Small intestine (tissue), 7 donors: Measurements from ENCODE around the gene ATP8B4. TPM values are rescaled to one million over a fixed set of nuclear protein-coding genes. Genes with fewer than 3 reads are reported as not detected.
"Not testable (repeated sequence)": the region's sequence is repeated elsewhere in the genome, so short reads cannot be mapped to it uniquely, and the experiment has no call there.

ENCODE experiments used
- DNase-seq, 2 donors: peaks; one replicate each; pipeline versions ENCODE4 v3.0.0 to v3.0.0-alpha.2; 2013
- FAIRE-seq: peaks from 2 replicates; lab custom pipeline; 2012; peaks lifted over from hg19 to GRCh38; lab: Jason Lieb, UNC
- H3K27ac ChIP-seq, 3 donors: one replicate each; pipeline ENCODE4 v1.5.1; 2013; ENCODE audit warnings: low read length in 2 of 3, mild to moderate bottlenecking in 2 of 3, control low read depth in 1 of 3, inconsistent platforms in 1 of 3, low read depth in 1 of 3, moderate library complexity in 1 of 3
- H3K27me3 ChIP-seq, 3 donors: one replicate each; pipeline ENCODE4 v1.6.1; 2013; ENCODE audit warnings: low read length in 3 of 3, inconsistent platforms in 1 of 3; ENCODE audit not compliant: control insufficient read depth in 3 of 3, insufficient read depth in 3 of 3
- H3K36me3 ChIP-seq, 3 donors: one replicate each; pipeline ENCODE4 v1.6.1; 2013; ENCODE audit warnings: low read length in 3 of 3, inconsistent platforms in 1 of 3, low read depth in 1 of 3, mild to moderate bottlenecking in 1 of 3, moderate library complexity in 1 of 3; ENCODE audit not compliant: control insufficient read depth in 3 of 3, insufficient read depth in 2 of 3
- H3K4me1 ChIP-seq, 3 donors: one replicate each; pipeline ENCODE4 v1.6.1; 2013; ENCODE audit warnings: low read length in 2 of 3, inconsistent platforms in 1 of 3, low read depth in 1 of 3, mild to moderate bottlenecking in 1 of 3, moderate library complexity in 1 of 3; ENCODE audit not compliant: control insufficient read depth in 3 of 3, insufficient read depth in 2 of 3
- H3K4me3 ChIP-seq, 3 donors: one replicate each; pipeline ENCODE4 v1.5.1; 2013; ENCODE audit warnings: low read length in 3 of 3, control low read depth in 1 of 3, inconsistent platforms in 1 of 3, low read depth in 1 of 3, mild to moderate bottlenecking in 1 of 3, moderate library complexity in 1 of 3
- H3K9me3 ChIP-seq, 2 donors: one replicate each; pipeline ENCODE4 v1.6.1; 2013; ENCODE audit warnings: low read depth in 1 of 2, low read length in 1 of 2; ENCODE audit not compliant: control insufficient read depth in 2 of 2, insufficient read depth in 1 of 2
- WGBS, 3 donors: extraction: QIAGEN DNeasy Blood & Tissue Kit; methylation state at CpG; one replicate each; pipeline ENCODE4 v1.1.7; 2013; 5-methylcytosine and 5-hydroxymethylcytosine counted together
- polyA plus RNA-seq, 4 donors: library from polyadenylated mRNA; stranded (reverse) in 3 of 4; unstranded in 1 of 4; fragments of 200-250 nt in 3 of 4; fragments of 120-200 nt in 1 of 4; gene quantifications; one replicate each; pipeline versions ENCODE4 v1.2.1 to v1.2.3, GENCODE V29; 2013
- donor health status: healthy with polysubstance abuse.
- donor health status: control.
- donor health status: control.
- donor health status: Bipolar disorder and iron deficiency.
- donor health status: healthy.

The ATP8B4 gene
- polyA plus RNA-seq, 4 donors = 0.45 to 4.9 (median 1.9) TPM

GRCh38 chr15:50095938-50096821 is 22.9 kb downstream of the ATP8B4 start:
- Histone ChIP-seq H3K9me3 (no peaks in the 10 kb centered on the region), H3K36me3 (no peaks in the 10 kb centered on the region), H3K4me1 (no peaks in the 10 kb centered on the region), H3K27ac (no peak overlapping the region), H3K4me3 (no peak overlapping the region), H3K27me3 (no peaks in the 10 kb centered on the region)
- no peak for DNase-seq
- 69 to 75% (median 71%) methylated on average over 8 of the region's 8 CpGs for WGBS, 3 donors
- no peak for FAIRE-seq

DNA sequence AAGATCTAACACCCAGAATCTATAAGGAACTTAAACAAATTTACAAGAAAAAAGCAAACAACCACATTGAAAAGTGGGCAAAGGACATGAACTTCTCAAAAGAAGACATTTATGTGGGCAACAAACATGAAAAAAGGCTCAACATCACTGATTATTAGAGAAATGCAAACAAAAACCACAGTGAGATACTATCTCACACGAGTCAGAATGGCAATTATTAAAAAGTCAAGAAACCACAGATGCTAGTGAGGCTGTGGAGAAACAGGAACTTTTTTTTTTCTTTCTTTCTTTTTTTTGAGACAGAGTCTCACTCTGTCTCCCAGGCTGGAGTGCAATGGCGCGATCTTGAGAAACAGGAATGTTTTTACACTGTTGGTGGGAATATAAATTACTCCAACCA is 29.6 kb downstream of the ATP8B4 start:
- FAIRE-seq, H3K27me3 ChIP-seq: not testable (repeated sequence)

GRCh38 chr15:50084932-50085331 is 34.1 kb downstream of the ATP8B4 start:
- Histone ChIP-seq H3K36me3 (no peaks in the 10 kb centered on the region), H3K27ac (no peak overlapping the region), H3K4me1 (no peaks in the 10 kb centered on the region), H3K9me3 (no peaks in the 10 kb centered on the region), H3K4me3 (no peak overlapping the region), H3K27me3 (no peaks in the 10 kb centered on the region)
- DNase-seq (no peak), FAIRE-seq (no peak)
- 88 to 97% (median 93%) methylated on average over 2 of the region's 2 CpGs for WGBS, 3 donors

More for the DNA sequence above, 29.6 kb downstream of the ATP8B4 start:
- H3K4me3 ChIP-seq, DNase-seq, H3K36me3 ChIP-seq, H3K4me1 ChIP-seq, H3K27ac ChIP-seq, H3K9me3 ChIP-seq: not testable (repeated sequence)
- WGBS, 3 donors = 67 to 71% (median 69%) methylated on average over 3 of the region's 3 CpGs

DNA sequence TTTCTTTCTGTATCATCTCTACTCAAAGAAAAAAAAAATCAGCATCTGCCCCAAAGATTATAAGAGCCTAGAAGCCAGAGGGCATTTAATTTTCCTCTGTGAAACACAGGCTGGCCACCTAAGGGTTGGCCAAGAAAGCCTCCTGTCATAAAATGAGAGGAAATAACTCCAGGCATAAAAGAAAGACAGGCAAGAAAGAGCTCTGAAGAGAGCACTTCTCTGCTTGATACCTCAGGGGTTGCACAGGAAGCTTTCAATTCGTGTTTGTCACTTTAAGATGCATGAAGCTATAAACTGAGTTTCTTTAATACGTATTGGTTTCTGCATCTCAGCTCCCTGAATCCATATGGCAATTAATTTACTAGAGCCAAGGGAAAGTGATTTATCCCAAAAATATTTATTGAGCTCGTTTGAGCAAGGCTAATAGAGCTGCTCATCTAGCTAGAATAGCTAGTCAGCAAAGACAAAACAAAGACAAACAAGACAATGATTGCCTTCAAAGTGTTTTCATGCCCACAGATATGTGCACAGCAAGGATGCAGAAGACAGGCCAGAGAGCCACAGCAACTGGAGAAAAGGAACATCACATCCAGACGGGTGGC is 35.5 kb downstream of the ATP8B4 start:
- Histone ChIP-seq H3K9me3 (no peaks in the 10 kb centered on the region), H3K27me3 (no peaks in the 10 kb centered on the region), H3K36me3 (no peaks in the 10 kb centered on the region), H3K27ac (no peak overlapping the region), H3K4me1 (no peaks in the 10 kb centered on the region), H3K4me3 (no peak overlapping the region)
- WGBS, 3 donors = 58 to 69% (median 61%) methylated on average over 4 of the region's 4 CpGs
- no peak for DNase-seq
- no peak for FAIRE-seq

GRCh38 chr15:50082066-50082465 is 37.0 kb downstream of the ATP8B4 start:
- DNase-seq (no peak), FAIRE-seq (no peak)
- Histone ChIP-seq H3K9me3 (no peaks in the 10 kb centered on the region), H3K36me3 (no peaks in the 10 kb centered on the region), H3K27ac (no peak overlapping the region), H3K4me1 (no peaks in the 10 kb centered on the region), H3K27me3 (no peaks in the 10 kb centered on the region), H3K4me3 (no peak overlapping the region)
- 45 to 72% (median 50%) methylated on average over 2 of the region's 2 CpGs for WGBS, 3 donors

GRCh38 chr15:50077651-50078050 is 41.4 kb downstream of the ATP8B4 start:
- Histone ChIP-seq H3K27me3 (no peaks in the 10 kb centered on the region), H3K4me1 (no peaks in the 10 kb centered on the region), H3K27ac (no peak overlapping the region), H3K9me3 (no peaks in the 10 kb centered on the region), H3K36me3 (no peaks in the 10 kb centered on the region), H3K4me3 (no peak overlapping the region)
- 61 to 86% (median 84%) methylated on average over 2 of the region's 2 CpGs for WGBS, 3 donors
- FAIRE-seq = no peak
- DNase-seq = no peak

DNA sequence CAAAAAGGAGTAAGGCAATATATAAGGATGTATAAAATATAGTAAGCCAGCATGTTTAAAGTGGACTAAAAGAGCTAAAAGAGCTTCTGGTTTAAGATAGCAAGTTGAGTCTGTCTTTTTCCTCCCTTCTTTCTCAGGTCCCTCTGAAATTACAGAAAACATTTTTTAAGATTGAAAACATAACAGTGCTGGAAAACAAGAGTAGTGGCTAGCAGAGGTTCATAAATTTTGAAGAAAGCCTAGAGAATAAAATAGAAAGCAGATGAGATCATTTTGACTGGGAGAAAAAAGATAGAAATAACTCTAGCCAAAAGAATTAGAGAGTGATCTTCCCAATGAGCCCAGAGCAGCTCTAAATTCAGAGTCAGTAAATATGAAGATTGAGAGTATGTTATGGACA is 41.9 kb downstream of the ATP8B4 start:
- Histone ChIP-seq H3K4me1 (no peaks in the 10 kb centered on the region), H3K9me3 (no peaks in the 10 kb centered on the region), H3K36me3 (no peaks in the 10 kb centered on the region), H3K4me3 (no peak overlapping the region), H3K27me3 (no peaks in the 10 kb centered on the region), H3K27ac (peak overlapping the region in 1 of 3 donors; percentile 18)
- no peak for FAIRE-seq
- DNase-seq = no peak

- no peak for DNase-seq
- no peaks in the 10 kb centered on the region for H3K36me3 ChIP-seq
- H3K27me3 ChIP-seq = no peaks in the 10 kb centered on the region
- no peak overlapping the region for H3K27ac ChIP-seq
- H3K4me1 ChIP-seq = no peaks in the 10 kb centered on the region
- FAIRE-seq = no peak
- H3K4me3 ChIP-seq = no peak overlapping the region
- 13 to 61% (median 43%) methylated on average over 1 of the region's 1 CpG for WGBS, 3 donors
- H3K9me3 ChIP-seq = no peaks in the 10 kb centered on the region
These were observed 43.7 kb downstream of the ATP8B4 start for GRCh38 chr15:50075319-50075718.
